Endodermal cell (in vitro differentiated cells): ENCODE measurements around the gene FAM13B. TPM values are rescaled to one million over a fixed set of nuclear protein-coding genes. Genes with fewer than 3 reads are reported as not detected.

Experiments
- DNase-seq: peaks from one replicate; pipeline ENCODE4 v3.0.0-alpha.2; 2017
- H3K27ac ChIP-seq: 2 replicates; pipeline ENCODE4 v1.5.1; 2013; ENCODE audit warnings: mild to moderate bottlenecking, low read depth, low read length, moderate library complexity
- H3K27me3 ChIP-seq: 2 replicates; pipeline ENCODE4 v1.6.1; 2013; ENCODE audit warnings: mild to moderate bottlenecking, low read length, moderate library complexity; ENCODE audit not compliant: insufficient read depth, control insufficient read depth, poor library complexity, severe bottlenecking
- H3K36me3 ChIP-seq: 2 replicates; pipeline ENCODE4 v1.7.0; 2013; ENCODE audit warnings: mild to moderate bottlenecking, low read length, moderate library complexity; ENCODE audit not compliant: control insufficient read depth, insufficient read depth
- H3K4me1 ChIP-seq: one replicate; pipeline ENCODE4 v1.7.0; 2013; ENCODE audit warnings: low read length; ENCODE audit not compliant: control insufficient read depth, insufficient read depth
- H3K4me3 ChIP-seq: 2 replicates; pipeline ENCODE4 v1.5.1; 2013; ENCODE audit warnings: mild to moderate bottlenecking, low read length, moderate library complexity
- H3K9ac ChIP-seq: 2 replicates; pipeline ENCODE4 v1.6.1; 2013; ENCODE audit warnings: mild to moderate bottlenecking, low read length, moderate library complexity; ENCODE audit not compliant: poor library complexity, severe bottlenecking; ENCODE audit errors: extremely low read depth
- H3K9me3 ChIP-seq: 2 replicates; pipeline ENCODE4 v1.6.1; 2013; ENCODE audit warnings: mild to moderate bottlenecking, low read length, moderate library complexity; ENCODE audit not compliant: control insufficient read depth
- H3K27ac Mint-ChIP-seq: 2 replicates; pipeline ENCODE4 v1.8.0; 2020; ENCODE audit warnings: mixed read lengths
- H3K27me3 Mint-ChIP-seq: 2 replicates; pipeline ENCODE4 v1.8.0; 2021; ENCODE audit warnings: mild to moderate bottlenecking, mixed read lengths; ENCODE audit not compliant: insufficient read depth
- H3K36me3 Mint-ChIP-seq: 2 replicates; pipeline ENCODE4 v1.8.0; 2020; ENCODE audit warnings: low read depth, mixed read lengths
- H3K4me1 Mint-ChIP-seq: 2 replicates; pipeline ENCODE4 v1.8.0; 2020; ENCODE audit warnings: mixed read lengths
- H3K4me3 Mint-ChIP-seq: 2 replicates; pipeline ENCODE4 v1.8.0; 2020; ENCODE audit warnings: mild to moderate bottlenecking, moderate library complexity, mixed read lengths
- H3K9me3 Mint-ChIP-seq: 2 replicates; pipeline ENCODE4 v1.8.0; 2020; ENCODE audit warnings: mild to moderate bottlenecking, mixed read lengths
- WGBS, 2 experiments: methylation state at CpG; one replicate each; pipeline versions ENCODE4 v1.1.5 to v1.1.7; 2013; ENCODE audit warnings: missing lambda C conversion rate in 2 of 2, mixed read lengths in 1 of 2; ENCODE audit not compliant: insufficient coverage in 1 of 2, insufficient read length in 1 of 2; 5-methylcytosine and 5-hydroxymethylcytosine counted together
- total RNA-seq, 2 donors: library from RNA; stranded (reverse); fragmentation: NEBNext Ultra II Directional in 1 of 2; extraction: Animal tissue kit (Norgen Biotek cat#: 25700) in 1 of 2; gene quantifications; 2 replicates in 1 of 2; 3 replicates in 1 of 2; pipeline ENCODE4 v1.2.1, GENCODE V29; 2021
- TF ChIP-seq, protein P1 (sequence below): fragments of 200-600 bp; sonication (generic); conservative IDR thresholded peaks from 2 replicates; pipeline ENCODE4 v1.5.0; 2021; ENCODE audit warnings: antibody characterized with exemption, mild to moderate bottlenecking

The FAM13B gene
- total RNA-seq, 2 donors from 2014 or later, result 22.9 to 28.7 TPM

DNA sequence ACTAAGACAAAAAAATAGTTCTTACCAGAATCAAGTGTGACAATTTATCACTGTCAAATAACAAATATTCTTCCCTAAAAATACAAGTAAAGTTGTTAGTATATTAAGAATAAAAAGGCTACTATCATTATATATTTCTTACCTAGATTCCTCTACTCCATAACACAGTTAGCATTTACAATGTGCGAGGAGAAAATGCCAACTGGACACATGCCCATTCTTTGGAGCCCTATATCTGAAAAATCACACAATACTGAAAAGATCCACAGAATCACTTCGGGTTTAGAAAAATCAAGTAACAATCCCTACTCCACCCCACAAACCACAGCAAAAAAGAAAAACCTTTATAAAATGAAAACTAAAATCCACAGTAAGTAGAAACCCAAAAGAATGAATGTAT lies 72.7 kb downstream of the FAM13B start:
- peaks cover 78% of the 10 kb centered on the region for H3K36me3 ChIP-seq
- H3K36me3 Mint-ChIP-seq, result peaks cover 39% of the 10 kb centered on the region
- WGBS, 2 experiments, result 96% methylated on average over 2 of the region's 2 CpGs; no CpG with 5 or more reads in 1 of the 2 experiments

DNA sequence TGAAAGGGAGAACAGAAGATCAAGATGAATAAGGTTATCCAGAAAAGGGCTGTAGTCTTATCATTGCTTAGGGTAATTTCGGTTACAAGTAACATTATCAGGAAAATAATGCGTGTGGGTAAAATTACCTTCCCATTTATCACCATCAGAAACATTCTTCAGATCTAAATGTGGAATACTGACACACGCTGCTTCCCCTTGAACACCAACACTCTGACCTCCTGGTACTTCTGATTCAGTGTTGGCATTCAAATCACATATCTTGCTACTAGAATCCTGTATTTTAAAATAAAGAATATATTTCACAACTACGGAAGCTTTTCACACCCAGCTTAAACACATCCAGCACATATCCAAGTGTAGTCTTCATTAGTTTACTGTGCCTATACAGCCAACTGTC lies 73.4 kb downstream of the FAM13B start:
- DNase-seq, result no peak
- Histone ChIP-seq H3K4me1 (no peaks in the 10 kb centered on the region), H3K27me3 (no peaks in the 10 kb centered on the region), H3K36me3 (peaks cover 79% of the 10 kb centered on the region), H3K9ac (no peak overlapping the region), H3K4me3 (no peak overlapping the region), H3K27ac (no peak overlapping the region), H3K9me3 (no peaks in the 10 kb centered on the region)
- Mint-ChIP-seq H3K4me1 (no peaks in the 10 kb centered on the region), H3K9me3 (no peaks in the 10 kb centered on the region), H3K27me3 (no peaks in the 10 kb centered on the region), H3K27ac (no peak overlapping the region), H3K4me3 (no peak overlapping the region), H3K36me3 (peaks cover 37% of the 10 kb centered on the region)
- WGBS, 2 experiments, result 95 to 97% methylated on average over 4 of the region's 4 CpGs
- TF ChIP-seq, protein P1, sequence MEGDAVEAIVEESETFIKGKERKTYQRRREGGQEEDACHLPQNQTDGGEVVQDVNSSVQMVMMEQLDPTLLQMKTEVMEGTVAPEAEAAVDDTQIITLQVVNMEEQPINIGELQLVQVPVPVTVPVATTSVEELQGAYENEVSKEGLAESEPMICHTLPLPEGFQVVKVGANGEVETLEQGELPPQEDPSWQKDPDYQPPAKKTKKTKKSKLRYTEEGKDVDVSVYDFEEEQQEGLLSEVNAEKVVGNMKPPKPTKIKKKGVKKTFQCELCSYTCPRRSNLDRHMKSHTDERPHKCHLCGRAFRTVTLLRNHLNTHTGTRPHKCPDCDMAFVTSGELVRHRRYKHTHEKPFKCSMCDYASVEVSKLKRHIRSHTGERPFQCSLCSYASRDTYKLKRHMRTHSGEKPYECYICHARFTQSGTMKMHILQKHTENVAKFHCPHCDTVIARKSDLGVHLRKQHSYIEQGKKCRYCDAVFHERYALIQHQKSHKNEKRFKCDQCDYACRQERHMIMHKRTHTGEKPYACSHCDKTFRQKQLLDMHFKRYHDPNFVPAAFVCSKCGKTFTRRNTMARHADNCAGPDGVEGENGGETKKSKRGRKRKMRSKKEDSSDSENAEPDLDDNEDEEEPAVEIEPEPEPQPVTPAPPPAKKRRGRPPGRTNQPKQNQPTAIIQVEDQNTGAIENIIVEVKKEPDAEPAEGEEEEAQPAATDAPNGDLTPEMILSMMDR, result no peak

More for the DNA sequence above, 72.7 kb downstream of the FAM13B start:
- Histone ChIP-seq H3K4me3 (no peak overlapping the region), H3K9ac (no peak overlapping the region), H3K9me3 (no peaks in the 10 kb centered on the region), H3K4me1 (no peaks in the 10 kb centered on the region), H3K27me3 (no peaks in the 10 kb centered on the region), H3K27ac (no peak overlapping the region)
- Mint-ChIP-seq H3K27ac (no peak overlapping the region), H3K4me1 (no peaks in the 10 kb centered on the region), H3K27me3 (no peaks in the 10 kb centered on the region), H3K4me3 (no peak overlapping the region), H3K9me3 (no peaks in the 10 kb centered on the region)
- DNase-seq, result no peak
- TF ChIP-seq, protein P1, result no peak

DNA sequence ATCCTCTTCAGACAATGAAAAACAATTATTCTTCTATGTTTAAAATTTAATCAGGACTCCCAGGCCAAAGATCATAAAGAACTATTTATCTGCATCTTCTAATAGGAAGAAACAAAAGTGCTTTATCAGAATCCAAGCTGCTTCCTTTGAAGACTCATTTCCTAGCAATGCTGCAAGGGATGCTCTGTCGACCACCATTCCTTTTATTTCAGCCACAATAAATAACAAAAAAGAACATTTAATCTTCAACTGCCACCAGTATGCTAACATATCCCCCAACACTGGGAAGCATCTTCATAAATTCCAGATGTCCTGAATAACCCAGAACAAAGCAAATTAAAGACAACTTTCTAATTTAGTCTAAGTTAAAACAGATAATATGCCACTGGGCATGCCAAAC lies 74.9 kb downstream of the FAM13B start:
- WGBS, 2 experiments, result 94% methylated on average over 1 of the region's 1 CpG; no CpG with 5 or more reads in 1 of the 2 experiments
- Histone ChIP-seq H3K36me3 (peaks cover 84% of the 10 kb centered on the region), H3K9ac (no peak overlapping the region), H3K9me3 (no peaks in the 10 kb centered on the region), H3K27ac (no peak overlapping the region), H3K4me1 (no peaks in the 10 kb centered on the region), H3K27me3 (no peaks in the 10 kb centered on the region), H3K4me3 (no peak overlapping the region)
- no peak overlapping the region for H3K4me3 Mint-ChIP-seq
- no peak for DNase-seq
- no peaks in the 10 kb centered on the region for H3K9me3 Mint-ChIP-seq
- TF ChIP-seq, protein P1, result no peak
- no peaks in the 10 kb centered on the region for H3K4me1 Mint-ChIP-seq
- H3K36me3 Mint-ChIP-seq, result peaks cover 49% of the 10 kb centered on the region
- no peaks in the 10 kb centered on the region for H3K27me3 Mint-ChIP-seq
- peak overlapping the region; percentile 22 for H3K27ac Mint-ChIP-seq
